GM10266 (cell line): ENCODE measurements around the gene EPB41L5.
"Not testable (repeated sequence)": the region's sequence is repeated elsewhere in the genome, so short reads cannot be mapped to it uniquely, and the experiment has no call there.

Experiments used
- DNase-seq: peaks from one replicate; pipeline ENCODE4 v3.0.0; 2012; ENCODE audit errors: extremely low spot score
- TF ChIP-seq, protein P1 (sequence below): IDR thresholded peaks from 2 replicates; pipeline ENCODE4 v1.5.1; 2012; ENCODE audit warnings: mild to moderate bottlenecking, low read depth; ENCODE audit not compliant: control insufficient read depth, insufficient read depth; ENCODE audit errors: missing control alignments

EPB41L5 gene

DNA sequence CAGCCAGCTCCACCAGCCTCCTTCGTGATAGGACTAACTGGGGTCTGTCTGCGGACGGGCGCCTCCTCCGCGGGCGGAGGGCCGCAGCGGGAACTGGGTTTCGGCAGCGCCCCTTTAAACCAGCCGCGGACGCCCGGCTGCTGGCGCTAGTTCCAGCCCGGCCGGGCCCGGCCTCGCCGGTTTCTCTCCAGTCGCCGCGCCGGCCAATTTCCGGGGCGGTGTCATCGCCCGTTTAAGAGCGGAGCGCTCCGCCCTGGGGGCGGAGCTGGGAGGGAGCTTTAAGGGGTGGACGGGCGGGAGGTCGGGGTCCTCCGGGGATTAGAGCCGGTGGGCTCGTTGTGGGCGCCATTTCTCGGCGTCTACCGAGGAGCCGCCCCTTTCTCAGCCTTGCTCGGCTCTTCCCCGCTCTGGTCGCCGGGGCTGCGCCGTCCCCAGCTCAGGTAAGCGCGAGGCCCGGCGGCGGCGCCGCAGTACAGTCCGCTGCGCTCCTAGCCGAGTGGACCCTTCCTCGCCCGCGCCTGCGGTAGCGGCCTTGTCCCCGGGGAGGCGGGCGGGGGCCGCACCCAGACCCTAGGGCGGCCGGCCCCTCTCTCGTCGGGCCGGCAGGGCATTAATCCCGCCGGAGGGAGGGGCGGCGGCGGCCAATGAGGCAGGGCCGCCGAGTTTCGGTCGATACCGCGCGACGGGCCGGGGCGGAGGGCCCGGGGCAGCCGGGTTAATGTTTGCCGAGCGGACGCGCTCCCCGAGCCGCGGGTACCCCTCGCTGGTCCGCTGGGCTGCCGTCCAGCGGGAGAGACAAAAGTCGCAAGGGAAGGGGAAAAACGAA is at the start of gene EPB41L5:
Gene EPB41L5 (plus strand): TSS at position 307 of the 826 bp plus-strand sequence. CDS start 6,008 bp downstream, outside the sequence.
- TF ChIP-seq, protein P1, sequence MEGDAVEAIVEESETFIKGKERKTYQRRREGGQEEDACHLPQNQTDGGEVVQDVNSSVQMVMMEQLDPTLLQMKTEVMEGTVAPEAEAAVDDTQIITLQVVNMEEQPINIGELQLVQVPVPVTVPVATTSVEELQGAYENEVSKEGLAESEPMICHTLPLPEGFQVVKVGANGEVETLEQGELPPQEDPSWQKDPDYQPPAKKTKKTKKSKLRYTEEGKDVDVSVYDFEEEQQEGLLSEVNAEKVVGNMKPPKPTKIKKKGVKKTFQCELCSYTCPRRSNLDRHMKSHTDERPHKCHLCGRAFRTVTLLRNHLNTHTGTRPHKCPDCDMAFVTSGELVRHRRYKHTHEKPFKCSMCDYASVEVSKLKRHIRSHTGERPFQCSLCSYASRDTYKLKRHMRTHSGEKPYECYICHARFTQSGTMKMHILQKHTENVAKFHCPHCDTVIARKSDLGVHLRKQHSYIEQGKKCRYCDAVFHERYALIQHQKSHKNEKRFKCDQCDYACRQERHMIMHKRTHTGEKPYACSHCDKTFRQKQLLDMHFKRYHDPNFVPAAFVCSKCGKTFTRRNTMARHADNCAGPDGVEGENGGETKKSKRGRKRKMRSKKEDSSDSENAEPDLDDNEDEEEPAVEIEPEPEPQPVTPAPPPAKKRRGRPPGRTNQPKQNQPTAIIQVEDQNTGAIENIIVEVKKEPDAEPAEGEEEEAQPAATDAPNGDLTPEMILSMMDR: no peak
- peak; percentile 88 for DNase-seq

DNA sequence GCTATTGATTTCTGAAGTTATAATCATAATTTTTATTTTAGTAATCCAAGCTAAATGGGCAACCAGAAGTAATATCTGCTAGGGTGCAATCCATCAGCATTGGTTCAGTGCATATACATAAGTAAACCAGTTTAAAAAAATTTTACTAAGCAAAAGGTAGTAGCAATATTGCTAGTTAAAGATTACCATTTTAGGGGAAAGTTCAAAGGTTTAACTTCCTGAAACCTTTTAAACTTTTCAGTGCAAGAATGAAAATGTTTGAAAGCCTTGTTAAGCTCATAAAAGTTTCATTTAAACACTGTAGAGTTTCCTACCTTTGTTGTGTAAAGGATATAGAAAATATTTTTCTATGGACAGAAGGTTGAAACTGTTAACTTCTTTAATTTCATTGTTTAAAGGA is 31.0 kb upstream of the EPB41L5 start:
- no peak for DNase-seq
- TF ChIP-seq, protein P1: no peak

DNA sequence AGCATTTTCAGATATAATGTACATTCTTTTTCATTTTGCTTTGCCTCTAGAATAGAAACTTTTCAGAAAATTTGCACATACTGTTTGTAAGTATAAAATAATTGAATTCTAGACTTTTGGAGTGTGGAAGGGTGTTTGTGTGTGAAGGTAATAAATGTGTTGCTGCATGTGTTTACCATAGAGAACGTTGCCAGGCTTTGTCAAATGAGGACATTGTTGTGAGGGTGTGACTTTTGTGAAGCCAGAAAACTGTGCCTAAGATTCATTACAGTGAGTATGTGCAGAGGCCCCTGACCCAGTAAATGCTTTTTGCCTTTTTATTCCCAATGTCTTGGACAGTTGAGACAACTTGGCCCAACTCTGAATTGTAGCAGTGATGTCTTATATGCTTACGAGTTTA is 30.4 kb upstream of the EPB41L5 start:
- TF ChIP-seq, protein P1: no peak

DNA sequence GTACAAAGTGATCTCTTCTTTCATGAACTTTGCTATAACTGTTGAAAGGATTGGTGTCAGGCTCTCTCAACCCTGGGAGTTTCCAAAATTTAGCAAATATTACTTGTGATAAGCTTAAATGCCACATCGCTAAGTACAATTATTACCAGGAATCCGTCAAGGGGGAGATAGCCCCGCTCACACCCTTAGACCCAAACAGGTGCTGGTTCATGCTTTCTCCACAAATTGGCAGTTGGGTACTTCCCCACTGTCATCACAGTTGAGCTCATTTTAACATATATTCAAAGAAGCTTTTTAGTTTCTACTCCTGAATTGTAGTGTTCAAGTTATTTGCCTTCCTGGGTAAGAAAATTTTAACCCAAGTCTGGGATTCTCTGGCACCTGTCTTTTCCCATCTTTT is 29.8 kb upstream of the EPB41L5 start:
- DNase-seq: no peak
- TF ChIP-seq, protein P1: no peak

More for the DNA sequence above, 30.4 kb upstream of the EPB41L5 start:
- DNase-seq: no peak

DNA sequence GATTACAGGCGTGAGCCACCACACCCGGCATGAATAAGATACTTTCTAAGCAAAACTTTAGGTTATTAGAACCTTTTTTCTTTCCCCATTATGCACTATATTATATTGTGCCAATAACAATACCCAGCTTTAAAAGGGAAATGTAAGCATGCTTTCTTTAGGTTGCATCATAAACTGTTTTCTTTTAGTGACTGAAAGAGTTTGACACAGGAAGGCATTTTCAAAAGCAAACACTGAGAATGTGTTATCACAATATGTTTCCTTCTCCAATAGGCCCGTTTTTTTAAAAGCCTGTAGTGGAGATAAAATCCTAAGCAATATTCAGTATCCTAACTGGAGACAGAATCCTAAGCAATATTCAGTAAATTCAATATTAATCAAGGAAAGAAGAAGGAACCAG is 16.7 kb upstream of the EPB41L5 start:
- no peak for DNase-seq
- TF ChIP-seq, protein P1: no peak

DNA sequence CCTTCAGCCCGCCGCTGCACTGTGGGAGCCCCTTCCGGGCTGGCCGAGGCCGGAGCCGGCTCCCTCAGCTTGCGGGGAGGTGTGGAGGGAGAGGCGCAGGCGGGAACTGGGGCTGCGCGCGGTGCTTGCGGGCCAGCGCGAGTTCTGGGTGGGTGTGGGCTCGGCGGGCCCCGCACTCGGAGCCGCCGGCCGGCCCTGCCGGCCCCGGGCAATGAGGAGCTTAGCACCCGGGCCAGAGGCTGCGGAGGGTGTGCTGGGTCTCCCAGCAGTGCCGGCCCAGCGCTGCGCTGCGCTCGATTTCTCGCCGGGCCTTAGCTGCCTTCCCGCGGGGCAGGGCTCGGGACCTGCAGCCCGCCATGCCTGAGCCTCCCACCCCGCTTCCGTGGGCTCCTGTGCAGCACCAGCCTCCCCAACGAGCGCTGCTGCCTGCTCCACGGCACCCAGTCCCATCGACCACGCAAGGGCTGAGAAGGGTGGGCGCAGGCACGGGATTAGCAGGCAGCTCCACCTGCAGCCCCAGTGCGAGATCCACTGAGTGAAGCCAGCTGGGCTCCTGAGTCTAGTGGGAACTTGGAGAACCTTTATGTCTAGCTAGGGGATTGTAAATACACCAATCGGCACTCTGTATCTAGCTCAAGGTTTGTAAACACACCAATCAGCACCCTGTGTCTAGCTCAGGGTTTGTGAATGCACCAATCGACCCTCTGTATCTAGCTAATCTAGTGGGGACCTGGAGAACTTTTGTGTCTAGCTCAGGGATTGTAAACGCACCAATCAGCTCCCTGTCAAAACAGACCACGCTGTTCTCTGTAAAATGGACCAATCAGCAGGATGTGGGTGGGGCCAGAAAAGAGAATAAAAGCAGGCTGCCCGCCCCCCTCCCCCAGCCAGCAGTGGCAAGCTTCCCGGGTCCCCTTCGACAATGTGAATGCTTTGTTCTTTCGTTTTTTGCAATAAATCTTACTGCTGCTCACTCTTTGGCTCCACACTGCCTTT is 15.7 kb upstream of the EPB41L5 start:
- not testable (repeated sequence) for DNase-seq

DNA sequence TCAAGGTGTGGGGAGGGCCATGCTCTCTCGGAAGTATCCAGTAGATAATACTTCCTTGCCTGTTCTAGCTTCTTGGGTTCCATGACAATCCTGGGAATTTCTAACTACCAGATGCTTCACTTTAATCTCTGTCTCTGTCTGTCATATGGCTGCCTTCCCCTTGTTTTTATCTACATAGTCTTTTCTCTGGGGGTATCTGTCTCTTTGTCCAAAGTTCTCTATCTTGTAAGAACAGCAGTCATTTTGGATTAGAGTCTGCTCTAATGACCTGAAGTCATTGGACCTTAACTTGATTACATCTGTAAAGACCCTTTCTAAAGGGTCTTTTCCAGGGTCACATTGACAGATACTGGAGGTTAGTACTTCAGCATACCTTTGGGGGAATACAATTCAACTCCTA is 11.4 kb upstream of the EPB41L5 start:
- no peak for DNase-seq

More for the DNA sequence above, 11.4 kb upstream of the EPB41L5 start:
- TF ChIP-seq, protein P1: no peak
